Retina (tissue), 1 donor: ENCODE measurements around the gene CHMP2A.
"Not testable (repeated sequence)": the region's sequence is repeated elsewhere in the genome, so short reads cannot be mapped to it uniquely, and the experiment has no call there.

ENCODE experiments used
- DNase-seq: peaks from one replicate; pipeline ENCODE4 v3.0.0-alpha.2; 2016

Gene CHMP2A

GRCh38 chr19:58553799-58554493, 959 bp downstream of the CHMP2A start:
- no peak for DNase-seq

- DNase-seq: no peak
Measured at GRCh38 chr19:58552655-58553054, 2.2 kb downstream of the CHMP2A start.

DNA sequence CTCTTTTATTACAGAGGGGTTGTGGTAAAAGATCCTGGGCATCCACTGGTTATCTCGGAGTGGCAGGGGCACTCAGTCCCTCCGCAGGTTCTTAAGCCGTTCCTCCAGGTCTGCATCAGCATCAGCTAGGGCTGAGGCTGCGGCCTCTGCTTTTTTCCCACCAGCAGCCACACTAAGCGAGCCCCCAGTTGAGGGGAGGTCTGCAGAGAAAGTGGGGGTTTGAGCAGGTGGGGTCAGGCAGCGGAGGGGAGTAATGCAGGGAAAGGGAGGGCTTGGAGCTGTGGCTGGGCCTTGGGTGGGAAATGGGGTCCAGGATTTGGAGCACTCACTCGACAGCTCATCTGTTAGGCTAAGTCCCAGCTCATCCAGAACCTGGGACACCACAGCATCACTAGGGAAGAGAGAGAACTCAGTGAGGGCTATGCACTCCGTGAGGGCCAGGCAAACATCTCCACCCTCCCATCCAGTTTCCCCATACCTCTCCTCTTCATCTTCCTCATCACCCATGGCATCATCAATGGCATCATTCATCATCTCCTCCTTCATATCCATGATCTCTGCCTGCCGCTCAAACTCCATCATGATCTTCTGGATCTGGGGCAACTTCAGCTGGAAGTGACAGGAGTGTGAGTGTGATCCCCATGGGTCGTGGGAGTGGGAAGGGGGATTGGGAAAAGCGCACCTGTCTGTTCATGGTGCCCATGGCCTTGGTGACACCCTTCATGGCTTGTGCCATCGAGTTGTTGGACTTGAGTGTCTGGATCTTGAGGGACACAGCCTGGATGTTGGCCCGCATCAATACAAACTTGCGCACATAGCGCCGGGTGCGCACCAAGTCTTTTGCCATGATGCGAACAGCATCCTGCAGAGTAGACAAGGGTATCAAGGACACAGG, 3.1 kb downstream of the CHMP2A start:
- no peak for DNase-seq

DNA sequence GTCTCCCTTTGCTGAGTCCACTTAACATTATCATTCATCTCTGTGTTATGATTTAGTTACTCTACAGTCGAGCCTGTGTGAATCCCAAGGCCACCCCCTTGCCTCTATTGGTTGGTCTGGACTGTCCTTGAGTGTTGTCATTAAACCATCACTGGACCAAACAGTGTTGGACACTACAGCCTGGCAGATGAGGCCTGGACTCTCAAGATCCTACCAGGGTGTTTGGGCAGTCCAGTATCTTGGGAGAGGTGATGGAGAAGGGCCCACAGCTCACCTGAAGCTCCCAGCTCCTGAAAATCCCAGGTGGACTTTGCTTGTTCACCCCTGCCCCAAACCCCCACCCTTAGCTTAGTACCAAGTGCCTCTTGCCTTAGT, 3.8 kb downstream of the CHMP2A start:
- no peak for DNase-seq

DNA sequence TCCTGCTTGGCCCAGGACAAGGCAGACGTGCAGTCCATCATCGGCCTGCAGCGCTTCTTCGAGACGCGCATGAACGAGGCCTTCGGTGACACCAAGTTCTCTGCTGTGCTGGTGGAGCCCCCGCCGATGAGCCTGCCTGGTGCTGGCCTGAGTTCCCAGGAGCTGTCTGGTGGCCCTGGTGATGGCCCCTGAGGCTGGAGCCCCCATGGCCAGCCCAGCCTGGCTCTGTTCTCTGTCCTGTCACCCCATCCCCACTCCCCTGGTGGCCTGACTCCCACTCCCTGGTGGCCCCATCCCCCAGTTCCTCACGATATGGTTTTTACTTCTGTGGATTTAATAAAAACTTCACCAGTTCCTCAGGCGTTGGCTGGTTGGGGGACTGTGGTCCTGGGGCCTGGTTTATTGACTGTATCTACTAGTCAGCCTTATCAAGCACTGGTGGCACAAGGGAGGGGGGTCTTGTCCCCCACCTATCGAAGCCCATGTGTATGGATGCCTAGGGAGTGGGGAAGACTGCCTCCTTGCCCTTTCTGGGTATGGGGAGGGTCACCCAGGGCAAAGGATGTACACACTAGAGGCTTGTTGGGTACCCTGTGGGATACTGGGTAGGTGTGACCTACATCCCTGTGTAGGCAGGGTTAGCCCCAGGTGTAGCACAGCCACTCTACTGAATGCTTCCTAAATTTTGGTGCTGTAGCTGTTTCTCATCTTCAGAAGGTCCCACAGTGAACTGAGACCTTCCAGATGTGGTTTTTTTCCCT, 4.4 kb downstream of the CHMP2A start:
- DNase-seq: no peak

DNA sequence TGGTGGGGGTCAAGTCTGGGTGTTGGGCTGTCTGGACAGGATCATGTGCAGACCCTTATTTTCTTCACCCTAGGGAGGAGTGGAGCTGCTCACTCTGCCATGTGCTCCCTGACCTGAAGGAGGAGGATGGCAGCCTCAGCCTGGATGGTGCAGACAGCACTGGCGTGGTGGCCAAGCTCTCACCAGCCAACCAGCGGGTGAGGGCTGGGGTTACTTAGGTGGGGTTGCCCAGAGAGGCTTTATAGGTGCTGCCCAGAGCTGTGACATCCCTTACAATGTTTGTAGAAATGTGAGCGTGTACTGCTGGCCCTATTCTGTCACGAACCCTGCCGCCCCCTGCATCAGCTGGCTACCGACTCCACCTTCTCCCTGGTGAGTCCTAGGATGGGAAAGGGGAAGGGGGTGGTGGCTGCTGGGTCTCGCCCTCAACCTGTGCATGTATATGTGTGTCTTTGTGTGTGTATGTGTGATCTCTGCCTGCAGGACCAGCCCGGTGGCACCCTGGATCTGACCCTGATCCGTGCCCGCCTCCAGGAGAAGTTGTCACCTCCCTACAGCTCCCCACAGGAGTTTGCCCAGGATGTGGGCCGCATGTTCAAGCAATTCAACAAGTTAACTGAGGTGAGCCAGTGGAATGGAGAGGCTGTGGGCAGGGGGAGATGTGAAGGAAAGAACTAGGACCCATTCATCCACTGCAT, 5.1 kb downstream of the CHMP2A start:
- no peak for DNase-seq

GRCh38 chr19:58548859-58549663, 5.8 kb downstream of the CHMP2A start:
- DNase-seq: no peak

GRCh38 chr19:58547323-58548312, 7.3 kb downstream of the CHMP2A start:
- no peak for DNase-seq

- DNase-seq: no peak
Measured at GRCh38 chr19:58546019-58546530, 8.8 kb downstream of the CHMP2A start.

GRCh38 chr19:58545286-58546018, 9.5 kb downstream of the CHMP2A start:
- no peak for DNase-seq

- no peak for DNase-seq
Measured at GRCh38 chr19:58544591-58545285, 10.2 kb downstream of the CHMP2A start.

GRCh38 chr19:58543826-58544590, 10.9 kb downstream of the CHMP2A start, which contains the start of gene TRIM28:
Gene TRIM28, plus strand, starts transcription at chr19:58544064. Its CDS starts 694 bp downstream, at chr19:58544758.
- peak; percentile 99 for DNase-seq

- DNase-seq: not testable (repeated sequence)
Measured at GRCh38 chr19:58542641-58543372, 12.1 kb downstream of the CHMP2A start.

DNA sequence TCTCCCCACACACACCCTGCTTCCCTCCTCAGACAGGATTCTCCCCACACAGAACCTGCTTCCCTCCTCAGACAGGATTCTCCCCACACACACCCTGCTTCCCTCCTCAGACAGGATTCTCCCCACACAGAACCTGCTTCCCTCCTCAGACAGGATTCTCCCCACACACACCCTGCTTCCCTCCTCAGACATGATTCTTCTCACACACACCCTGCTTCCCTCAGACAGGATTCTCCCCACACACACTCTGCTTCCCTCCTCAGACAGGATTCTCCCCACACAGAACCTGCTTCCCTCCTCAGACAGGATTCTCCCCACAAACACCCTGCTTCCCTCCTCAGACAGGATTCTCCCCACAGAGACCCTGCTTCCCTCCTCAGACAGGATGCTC, 15.7 kb downstream of the CHMP2A start:
- not testable (repeated sequence) for DNase-seq

GRCh38 chr19:58538257-58539168, 16.4 kb downstream of the CHMP2A start:
- peak; percentile 84 for DNase-seq
